ENCODE measurements around the gene ZNF557.

Gene ZNF557

DNA sequence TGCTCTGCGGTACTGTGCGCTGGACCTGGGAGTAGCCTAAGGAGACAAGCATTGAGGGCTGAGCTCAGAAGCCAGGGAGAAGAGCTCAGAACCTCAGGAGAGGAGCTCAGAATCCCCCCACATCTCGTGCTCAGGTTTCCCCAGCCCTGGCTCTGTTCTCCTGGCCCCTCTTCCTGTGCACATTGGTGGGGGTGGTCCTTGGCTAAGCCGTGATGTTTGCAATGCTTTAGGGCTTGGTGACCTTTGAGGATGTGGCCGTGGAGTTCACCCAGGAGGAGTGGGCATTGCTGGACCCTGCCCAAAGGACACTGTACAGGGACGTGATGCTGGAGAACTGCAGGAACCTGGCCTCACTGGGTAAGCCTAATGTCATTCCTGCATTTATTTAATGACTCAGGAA is 6.6 kb downstream of the ZNF557 start:
- no peak for DNase-seq (ENCODE audit: low spot score)

DNA sequence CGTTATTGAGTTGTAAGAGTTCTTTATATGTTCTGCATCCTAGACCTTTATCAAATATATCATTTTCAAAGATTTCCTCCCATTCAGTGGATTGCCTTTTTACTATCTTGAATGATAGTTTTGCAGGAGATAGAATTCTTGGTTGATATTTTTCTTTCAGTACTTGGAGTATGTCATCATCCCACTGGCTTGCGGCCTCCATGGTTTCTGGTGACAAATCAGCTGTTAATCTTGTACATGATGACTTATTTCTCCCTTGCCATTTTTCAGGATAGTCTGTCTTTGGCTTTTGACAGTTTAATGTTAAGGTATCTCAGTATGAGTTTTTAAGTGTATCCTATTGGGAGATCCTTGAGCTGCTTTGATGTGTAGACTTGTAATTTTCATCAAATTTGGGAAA is 8.5 kb downstream of the ZNF557 start:
- no peak for DNase-seq (ENCODE audit: low spot score)

DNA sequence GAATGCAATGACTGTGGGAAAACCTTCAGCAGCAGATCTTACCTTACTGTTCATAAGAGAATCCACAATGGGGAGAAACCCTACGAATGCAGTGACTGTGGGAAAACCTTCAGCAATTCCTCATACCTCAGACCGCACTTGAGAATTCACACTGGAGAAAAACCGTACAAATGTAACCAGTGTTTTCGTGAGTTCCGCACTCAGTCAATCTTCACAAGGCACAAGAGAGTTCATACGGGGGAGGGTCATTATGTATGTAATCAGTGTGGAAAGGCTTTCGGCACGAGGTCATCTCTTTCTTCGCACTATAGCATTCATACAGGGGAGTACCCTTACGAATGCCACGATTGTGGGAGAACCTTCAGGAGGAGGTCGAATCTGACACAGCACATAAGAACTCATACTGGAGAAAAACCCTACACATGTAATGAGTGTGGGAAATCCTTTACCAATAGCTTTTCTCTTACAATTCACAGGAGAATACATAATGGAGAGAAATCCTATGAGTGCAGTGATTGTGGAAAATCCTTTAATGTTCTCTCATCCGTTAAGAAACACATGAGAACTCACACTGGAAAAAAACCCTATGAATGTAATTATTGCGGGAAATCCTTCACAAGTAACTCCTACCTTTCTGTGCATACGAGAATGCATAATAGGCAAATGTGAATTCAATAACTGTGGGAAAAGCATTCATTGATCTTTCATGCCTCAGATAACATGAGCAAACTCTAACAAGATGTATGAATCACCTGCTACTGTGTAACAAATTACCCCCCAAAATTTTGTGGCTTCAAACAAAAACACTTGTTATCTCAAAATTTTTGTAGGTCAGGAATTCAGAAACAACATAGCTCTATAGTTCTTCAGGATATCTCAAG is 13.8 kb downstream of the ZNF557 start:
- no peak for DNase-seq (ENCODE audit: low spot score)

DNA sequence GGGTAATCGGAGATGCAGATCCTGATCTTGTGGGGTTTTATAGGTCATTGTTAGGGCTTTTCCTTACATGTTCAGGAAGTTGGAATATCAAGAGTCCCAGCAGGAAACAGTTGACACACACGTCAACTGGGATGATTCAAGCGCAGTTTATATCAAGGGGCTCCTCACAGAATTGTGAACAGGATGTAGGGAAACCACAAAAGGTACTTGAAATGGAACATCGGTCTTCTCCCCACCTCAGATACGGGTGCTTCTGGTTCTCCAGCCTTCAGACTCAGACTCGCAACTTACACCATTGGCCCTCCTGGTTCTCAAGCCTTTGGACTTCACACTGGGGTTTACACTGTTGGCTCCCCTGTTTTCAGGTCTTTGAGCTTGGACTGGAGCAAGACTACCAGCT is 19.5 kb downstream of the ZNF557 start:
- DNase-seq (ENCODE audit: low spot score) = no peak

DNA sequence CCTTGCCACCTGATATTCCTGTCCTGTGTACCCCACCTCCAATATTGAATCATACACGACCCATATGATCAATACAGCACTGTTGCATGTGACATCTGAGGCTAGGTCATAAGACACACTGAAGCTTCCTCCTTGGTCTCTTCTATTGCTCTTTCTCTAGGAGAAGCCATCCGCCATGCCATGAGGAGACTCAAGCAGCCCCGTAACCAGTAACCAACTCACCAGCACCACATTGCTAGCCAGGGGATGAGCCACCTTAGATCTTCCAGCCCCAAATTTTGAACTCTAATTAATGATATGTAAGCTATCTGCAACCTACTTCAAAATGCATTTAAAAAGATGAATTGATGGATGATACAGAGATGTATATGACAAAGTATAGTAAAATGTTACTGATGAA is 28.6 kb downstream of the ZNF557 start:
- DNase-seq (ENCODE audit: low spot score) = no peak

DNA sequence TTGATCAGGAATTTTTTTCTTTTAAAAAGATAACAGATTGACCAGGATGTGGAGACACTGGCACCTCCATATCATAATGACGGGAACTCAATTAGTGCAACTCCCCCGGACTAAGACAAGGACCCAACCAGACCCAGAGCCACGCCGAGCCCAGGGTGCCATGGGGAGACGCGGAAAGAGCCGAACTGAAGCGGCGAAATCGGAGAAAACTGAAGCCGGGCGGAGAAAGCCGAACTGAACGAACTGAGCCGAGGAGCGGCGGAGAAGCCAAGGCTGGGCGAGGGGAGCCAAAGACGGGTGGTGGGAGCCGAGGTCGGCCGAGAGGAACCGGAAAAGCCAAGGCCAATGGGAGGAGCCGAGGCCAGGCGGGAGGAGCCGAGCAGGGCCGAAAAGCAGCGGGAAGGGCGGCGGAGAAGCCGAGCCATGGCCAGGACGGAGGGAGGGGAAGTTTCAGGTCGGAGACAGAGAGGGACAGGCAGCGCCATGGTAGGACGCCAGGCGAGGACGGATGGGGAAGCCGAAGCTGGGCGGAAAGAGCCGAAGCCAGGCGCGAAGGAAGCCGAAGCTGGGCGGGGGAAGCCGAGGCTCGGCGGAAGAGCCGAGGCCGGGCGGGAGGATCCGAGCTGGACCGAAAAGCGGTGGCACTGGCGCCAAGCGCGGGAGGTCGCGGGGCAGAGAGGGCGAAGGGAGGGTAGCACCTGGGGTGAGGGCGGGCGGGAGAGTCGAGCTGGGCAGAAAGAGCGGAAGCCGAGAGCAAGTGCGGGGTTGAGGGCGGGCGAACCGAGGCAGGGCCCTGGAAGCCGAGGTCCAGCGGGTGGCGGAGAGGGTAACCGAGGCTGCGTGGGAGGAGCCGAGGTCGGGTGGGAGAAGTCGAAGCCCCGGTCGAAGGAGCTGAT is 29.4 kb downstream of the ZNF557 start:
- peak; percentile 92 for DNase-seq (ENCODE audit: low spot score)

DNA sequence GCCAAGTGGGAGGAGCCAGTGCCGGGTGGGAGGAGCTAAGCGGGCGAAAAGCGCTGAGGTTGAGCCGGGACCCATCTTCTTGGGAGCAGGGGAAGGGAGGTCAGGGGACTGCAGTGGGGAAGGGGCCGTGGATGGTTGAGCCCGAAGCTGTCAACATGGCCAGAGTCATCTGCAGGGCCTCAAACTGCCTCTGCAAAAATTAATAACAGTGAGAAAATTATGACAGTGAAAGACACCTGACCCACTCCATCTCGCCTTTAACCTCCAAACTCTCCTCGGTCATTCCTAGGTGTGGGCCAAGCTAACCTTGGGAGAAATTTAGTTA is 30.1 kb downstream of the ZNF557 start:
- DNase-seq (ENCODE audit: low spot score) = no peak

DNA sequence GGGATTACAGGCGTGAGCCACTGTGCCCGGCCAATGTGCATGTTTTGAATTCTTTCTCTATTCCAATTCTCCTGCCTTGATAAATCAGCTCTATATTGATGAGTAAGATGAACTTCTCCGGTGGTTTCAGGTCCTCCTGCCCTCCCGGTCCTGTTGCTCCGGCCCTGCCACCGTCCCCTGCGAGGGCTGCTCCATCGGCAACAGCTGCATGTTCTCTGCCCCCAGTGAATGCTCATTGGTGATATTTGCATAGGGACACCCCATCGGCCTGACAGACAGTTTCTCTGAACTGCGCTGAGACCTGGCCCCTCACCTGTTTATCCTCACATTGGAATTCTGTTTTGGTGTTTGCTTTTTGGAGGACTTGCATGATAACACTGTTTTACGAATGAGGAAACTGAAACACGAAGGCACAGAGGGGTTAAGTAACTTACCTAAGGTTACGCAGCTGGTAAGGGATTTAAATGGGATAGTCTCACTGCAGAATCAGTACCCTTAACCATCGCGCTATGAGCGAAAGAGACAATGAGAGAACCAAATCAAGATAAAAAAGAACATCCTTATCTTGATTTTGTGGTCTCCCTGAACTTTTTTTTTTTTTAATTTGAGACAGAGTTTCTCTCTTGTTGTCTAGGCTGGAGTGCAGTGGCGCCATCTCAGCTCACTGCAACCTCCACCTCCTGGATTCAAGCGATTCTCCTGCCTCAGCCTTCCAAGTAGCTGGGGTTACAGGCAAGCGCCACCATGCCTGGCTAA is 32.2 kb downstream of the ZNF557 start:
- DNase-seq (ENCODE audit: low spot score) = no peak

DNA sequence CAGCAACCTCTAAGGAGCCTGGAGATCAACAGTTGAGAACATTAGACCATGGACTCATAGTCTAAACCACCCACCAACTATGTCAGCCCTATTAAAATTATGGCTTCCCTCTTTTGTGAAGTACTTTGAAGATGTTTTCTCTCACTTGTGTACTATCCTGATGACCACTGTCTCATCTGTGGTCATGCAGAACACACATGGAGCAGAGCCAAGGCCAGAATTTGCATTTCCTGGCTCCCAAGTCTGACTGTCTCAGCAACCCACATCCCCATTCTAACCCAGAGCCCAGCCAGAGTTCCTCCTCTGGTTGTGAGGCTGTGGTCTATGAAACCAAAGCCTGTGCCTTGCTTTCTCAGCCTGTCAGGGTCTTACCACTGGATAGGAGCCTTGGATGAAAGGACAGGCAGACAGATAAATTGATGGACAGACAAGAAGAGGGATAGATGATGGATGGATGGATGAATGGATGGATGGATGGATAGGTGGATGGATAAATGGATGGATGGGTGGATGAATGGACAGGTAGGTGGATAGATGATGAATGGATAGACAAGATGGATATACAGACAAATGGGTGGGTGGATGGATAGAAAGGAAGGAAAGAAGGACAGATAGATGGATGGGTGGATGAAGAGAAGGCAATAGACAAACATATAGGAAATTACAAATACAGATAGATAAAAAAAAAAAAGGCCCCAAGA is 35.4 kb downstream of the ZNF557 start:
- DNase-seq (ENCODE audit: low spot score) = no peak

DNA sequence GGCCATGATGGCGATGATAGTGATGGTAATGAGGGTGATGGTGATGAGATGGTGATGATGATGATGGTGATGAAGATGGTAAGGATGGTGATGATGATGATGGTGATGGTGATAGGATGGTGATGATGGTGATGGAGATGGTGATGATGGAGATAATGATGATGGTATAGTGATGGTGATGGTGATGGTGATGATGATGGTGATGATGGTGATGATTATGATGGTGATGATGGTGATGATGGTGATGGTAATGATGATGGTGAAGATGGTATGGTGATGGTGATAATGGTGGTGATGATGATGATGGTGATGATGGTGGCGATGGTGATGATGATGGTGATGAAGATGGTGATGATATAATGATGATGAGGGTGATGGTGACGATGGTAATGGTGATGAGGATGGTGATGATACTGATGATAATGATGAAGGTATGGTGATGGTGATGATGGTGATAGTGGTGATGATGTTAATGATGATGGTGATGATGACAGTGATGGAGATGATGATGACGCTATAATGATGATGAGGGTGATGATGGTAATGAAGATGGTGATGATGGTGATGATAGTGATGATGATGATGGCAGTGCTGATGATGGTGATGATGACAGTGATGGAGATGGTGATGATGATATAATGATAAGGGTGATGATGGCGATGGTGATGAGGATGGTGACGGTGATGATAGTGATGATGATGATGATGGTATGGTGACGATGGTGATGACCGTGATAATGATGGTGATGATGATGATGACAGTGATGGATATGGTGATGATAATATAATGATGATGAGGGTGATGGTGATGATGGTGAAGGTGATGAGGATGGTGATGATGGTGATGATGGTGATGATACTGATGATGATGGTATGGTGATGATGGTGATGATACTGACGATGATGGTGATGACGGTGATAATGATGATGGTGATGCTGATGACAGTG is 37.5 kb downstream of the ZNF557 start:
- DNase-seq (ENCODE audit: low spot score) = no peak

DNA sequence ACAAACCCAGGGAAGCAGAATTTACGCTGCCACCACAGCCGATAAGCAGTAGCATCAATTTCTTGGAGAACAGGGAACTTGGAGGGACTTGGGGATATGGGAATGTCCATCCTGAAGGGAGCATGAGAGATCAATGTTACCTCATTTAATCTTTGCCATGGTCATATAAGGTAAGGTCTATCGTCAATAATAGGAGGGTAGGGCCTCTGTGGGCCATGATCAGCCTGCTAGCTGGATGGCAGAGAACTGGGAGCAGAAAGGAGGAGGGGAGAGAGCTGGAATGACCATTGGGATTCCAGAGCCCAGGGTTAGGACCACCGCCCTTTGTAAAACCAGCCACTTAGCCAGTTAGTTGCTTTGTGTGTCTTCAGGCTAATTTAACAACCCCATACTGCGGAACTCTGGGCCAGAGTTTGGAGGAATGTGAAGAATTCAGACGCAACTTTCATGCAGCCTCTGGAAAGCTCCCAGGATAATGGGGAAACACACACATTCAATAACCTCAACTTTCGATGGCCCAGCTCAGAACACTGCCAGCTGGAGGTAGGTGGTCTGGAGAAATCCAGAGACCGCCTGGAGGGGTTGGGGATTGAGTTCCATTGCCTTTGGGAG is 40.3 kb downstream of the ZNF557 start:
- no peak for DNase-seq (ENCODE audit: low spot score)

DNA sequence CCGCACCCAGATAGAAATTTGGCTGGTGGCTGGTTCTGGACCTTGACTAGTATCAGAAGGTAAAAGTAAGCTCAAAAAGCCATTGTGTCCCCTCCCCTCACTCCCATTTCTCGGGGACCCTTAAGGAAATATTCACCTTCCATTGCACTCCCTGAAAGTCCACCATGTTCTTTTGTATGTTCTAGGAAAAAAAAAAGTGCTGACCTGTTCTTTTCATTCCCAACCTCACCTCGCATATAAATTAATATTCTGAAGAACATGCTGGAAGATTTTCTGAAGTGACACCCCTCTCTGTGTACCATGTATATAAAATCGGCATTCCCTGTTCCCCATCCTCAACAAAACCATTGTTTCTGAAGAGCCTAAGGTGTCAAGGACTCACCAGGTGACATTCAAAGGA is 43.2 kb downstream of the ZNF557 start:
- DNase-seq (ENCODE audit: low spot score) = no peak

DNA sequence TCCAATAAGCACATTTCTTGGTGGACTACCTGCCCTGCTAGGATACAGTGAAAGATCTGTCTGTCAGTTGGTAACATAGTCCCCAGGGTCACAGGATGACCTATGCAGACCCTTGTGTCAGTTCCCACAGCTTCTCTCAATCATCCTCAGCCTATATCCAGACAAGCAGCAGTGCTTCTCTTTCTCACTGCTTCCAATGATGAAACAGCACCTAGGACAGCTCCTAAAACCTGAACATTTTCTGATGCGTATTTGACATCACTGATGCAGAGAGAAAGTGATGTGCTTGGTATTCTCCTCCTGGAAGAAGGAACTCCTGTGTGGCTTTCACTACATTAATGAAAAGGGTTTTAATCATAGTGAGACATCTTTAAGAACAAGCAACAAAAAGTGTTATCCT is 43.7 kb downstream of the ZNF557 start:
- DNase-seq (ENCODE audit: low spot score) = no peak

DNA sequence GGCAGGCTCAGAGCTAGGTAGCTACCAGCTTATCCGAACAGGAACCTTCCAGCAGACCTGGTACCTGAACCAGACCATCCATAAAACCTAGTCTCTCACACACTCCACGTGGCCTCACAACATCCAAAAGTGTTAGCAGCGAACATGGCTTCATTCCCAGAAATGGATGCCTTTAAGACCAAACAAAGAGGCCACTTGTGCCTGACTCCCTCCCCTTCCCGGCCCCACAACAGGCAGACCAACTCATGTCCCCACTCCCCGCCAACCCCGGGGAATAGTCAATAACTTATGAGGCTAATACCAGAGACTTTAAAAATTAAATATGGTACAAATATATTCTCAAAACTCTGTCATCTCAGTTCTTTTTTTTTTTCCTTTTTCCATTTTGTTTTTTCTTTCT is 46.2 kb downstream of the ZNF557 start:
- DNase-seq (ENCODE audit: low spot score) = no peak

DNA sequence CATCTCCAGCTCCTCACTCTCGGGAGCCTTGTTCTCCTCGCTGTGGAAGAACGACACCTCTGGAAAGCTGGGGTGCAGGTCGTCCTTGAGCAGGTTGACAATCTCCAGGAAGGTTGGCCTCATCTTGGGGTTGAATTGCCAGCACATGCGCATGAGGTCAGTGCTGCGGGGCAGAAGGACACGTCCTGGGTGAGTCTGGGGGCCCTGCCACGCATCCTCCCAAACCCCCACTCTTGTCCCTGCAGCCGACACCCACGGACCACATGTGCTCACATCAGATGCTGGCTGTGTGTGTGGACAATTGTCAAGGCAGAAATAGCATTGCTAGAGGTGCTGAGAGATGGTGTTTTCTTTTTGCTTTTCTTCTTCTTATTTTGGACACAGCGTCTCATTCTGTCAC is 47.7 kb downstream of the ZNF557 start:
- no peak for DNase-seq (ENCODE audit: low spot score)

DNA sequence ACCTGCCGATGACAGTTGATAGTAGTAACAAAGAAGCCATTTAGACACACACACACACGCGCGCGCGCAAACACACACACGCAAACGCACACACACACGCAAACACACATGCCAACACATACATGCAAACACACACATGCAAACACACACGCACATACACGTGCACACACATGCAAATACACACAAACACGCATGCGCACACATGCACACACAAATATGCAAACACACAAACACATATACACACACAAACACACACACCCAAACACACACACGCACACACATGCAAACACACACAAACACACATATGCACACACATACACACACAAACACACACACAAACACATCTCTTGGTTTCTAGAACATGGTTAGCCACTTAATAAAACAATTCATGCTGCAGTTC is 50.1 kb downstream of the ZNF557 start:
- DNase-seq (ENCODE audit: low spot score) = no peak

DNA sequence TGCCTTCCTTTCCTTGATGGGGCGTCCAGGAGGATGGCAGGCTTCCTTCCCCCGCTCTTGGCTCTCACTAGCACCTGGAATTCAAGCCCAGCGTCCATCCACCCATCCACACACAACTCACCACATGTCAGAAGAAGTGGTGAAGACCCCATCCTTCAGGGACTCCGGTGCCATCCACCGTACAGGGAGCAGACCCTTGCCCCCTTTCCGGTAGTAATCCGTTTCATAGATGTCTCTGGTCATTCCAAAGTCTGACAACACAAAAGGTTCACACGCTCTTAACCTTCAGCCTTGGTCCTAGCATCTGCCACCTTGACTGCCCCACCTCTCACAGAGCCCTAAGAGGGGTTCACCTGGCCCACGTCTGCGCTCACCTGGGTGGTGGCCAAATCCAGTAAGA is 51.0 kb downstream of the ZNF557 start:
- no peak for DNase-seq (ENCODE audit: low spot score)

DNA sequence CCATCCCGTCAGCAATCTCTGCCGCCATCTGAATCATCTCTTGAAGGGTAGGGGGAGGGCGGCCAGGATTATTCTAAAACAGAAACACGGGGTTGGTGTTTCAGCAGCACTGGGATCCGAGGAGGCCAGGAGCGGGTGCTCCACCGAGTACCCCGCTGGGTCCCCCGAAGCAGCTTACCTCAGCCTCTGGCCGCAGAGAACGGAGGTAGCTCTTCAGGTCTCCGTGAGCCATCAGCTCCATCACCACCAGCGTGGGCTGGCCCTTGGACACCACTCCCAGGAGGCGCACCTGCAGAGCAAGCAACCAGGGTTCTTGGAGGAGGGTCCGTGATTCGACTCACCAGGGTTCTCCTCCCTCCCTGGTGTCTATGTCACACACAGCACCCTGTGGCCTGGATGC is 53.2 kb downstream of the ZNF557 start:
- DNase-seq (ENCODE audit: low spot score) = no peak

DNA sequence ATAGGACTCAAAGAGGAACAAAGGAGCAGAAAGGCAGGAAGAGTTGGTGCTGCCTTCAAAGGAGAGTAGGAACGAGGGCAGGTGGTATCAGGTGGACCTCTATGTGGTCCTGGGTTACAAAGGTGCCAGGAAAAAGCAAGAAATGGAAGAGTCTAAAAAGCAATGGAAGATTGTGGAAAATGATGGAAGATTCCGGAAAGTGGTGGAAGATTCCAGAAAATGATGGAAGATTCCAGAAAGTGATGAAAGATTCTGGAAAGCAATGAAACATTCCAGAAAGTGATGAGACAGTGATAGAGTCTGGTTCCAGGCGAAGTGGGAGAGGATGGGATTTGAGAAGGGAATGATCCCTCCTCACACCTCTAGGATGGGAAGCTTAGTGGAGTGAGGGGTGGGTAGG is 55.3 kb downstream of the ZNF557 start:
- DNase-seq (ENCODE audit: low spot score) = no peak

DNA sequence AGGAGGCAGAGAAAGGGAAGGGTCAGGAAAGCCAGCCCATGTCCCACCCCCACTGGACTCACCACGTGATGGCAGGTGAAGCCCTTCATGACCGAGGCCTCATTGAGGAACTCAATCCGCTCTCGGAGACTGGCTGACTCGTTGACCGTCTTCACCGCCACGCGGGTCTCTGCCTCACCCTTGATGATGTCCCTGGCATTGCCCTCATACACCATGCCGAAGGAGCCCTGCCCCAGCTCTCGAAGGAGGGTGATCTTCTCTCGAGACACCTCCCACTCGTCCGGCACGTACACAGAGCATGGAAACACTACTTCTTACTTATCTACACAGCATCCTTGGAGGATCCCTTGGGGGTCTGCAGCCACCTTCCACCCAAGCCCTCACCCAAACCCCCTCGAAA is 55.7 kb downstream of the ZNF557 start:
- no peak for DNase-seq (ENCODE audit: low spot score)
